Endodermal cell (in vitro differentiated cells): ENCODE results near the gene SDHB. TPM values are rescaled to one million over a fixed set of nuclear protein-coding genes. Genes with fewer than 3 reads are reported as not detected.
A peak's percentile ranks its signal among the peaks of the same experiment; 100 is the strongest.

Source experiments
- DNase-seq: peaks from one replicate; pipeline ENCODE4 v3.0.0-alpha.2; 2017
- H3K27ac ChIP-seq: 2 replicates; pipeline ENCODE4 v1.5.1; 2013; ENCODE audit warnings: mild to moderate bottlenecking, low read depth, low read length, moderate library complexity
- H3K27me3 ChIP-seq: 2 replicates; pipeline ENCODE4 v1.6.1; 2013; ENCODE audit warnings: mild to moderate bottlenecking, low read length, moderate library complexity; ENCODE audit not compliant: insufficient read depth, control insufficient read depth, poor library complexity, severe bottlenecking
- H3K36me3 ChIP-seq: 2 replicates; pipeline ENCODE4 v1.7.0; 2013; ENCODE audit warnings: mild to moderate bottlenecking, low read length, moderate library complexity; ENCODE audit not compliant: control insufficient read depth, insufficient read depth
- H3K4me1 ChIP-seq: one replicate; pipeline ENCODE4 v1.7.0; 2013; ENCODE audit warnings: low read length; ENCODE audit not compliant: control insufficient read depth, insufficient read depth
- H3K4me3 ChIP-seq: 2 replicates; pipeline ENCODE4 v1.5.1; 2013; ENCODE audit warnings: mild to moderate bottlenecking, low read length, moderate library complexity
- H3K9ac ChIP-seq: 2 replicates; pipeline ENCODE4 v1.6.1; 2013; ENCODE audit warnings: mild to moderate bottlenecking, low read length, moderate library complexity; ENCODE audit not compliant: poor library complexity, severe bottlenecking; ENCODE audit errors: extremely low read depth
- H3K9me3 ChIP-seq: 2 replicates; pipeline ENCODE4 v1.6.1; 2013; ENCODE audit warnings: mild to moderate bottlenecking, low read length, moderate library complexity; ENCODE audit not compliant: control insufficient read depth
- H3K27ac Mint-ChIP-seq: 2 replicates; pipeline ENCODE4 v1.8.0; 2020; ENCODE audit warnings: mixed read lengths
- H3K27me3 Mint-ChIP-seq: 2 replicates; pipeline ENCODE4 v1.8.0; 2021; ENCODE audit warnings: mild to moderate bottlenecking, mixed read lengths; ENCODE audit not compliant: insufficient read depth
- H3K36me3 Mint-ChIP-seq: 2 replicates; pipeline ENCODE4 v1.8.0; 2020; ENCODE audit warnings: low read depth, mixed read lengths
- H3K4me1 Mint-ChIP-seq: 2 replicates; pipeline ENCODE4 v1.8.0; 2020; ENCODE audit warnings: mixed read lengths
- H3K4me3 Mint-ChIP-seq: 2 replicates; pipeline ENCODE4 v1.8.0; 2020; ENCODE audit warnings: mild to moderate bottlenecking, moderate library complexity, mixed read lengths
- H3K9me3 Mint-ChIP-seq: 2 replicates; pipeline ENCODE4 v1.8.0; 2020; ENCODE audit warnings: mild to moderate bottlenecking, mixed read lengths
- WGBS, 2 experiments: methylation state at CpG; one replicate each; pipeline versions ENCODE4 v1.1.5 to v1.1.7; 2013; ENCODE audit warnings: missing lambda C conversion rate in 2 of 2, mixed read lengths in 1 of 2; ENCODE audit not compliant: insufficient coverage in 1 of 2, insufficient read length in 1 of 2; 5-methylcytosine and 5-hydroxymethylcytosine counted together
- long read RNA-seq, 4 experiments: library from polyadenylated mRNA in 2 of 4; library from RNA in 1 of 4; library from capped mRNA in 1 of 4; stranded (forward) in 3 of 4; unstranded in 1 of 4; transcript quantifications; one replicate each; pipeline ENCODE4 v2.0.0, GENCODE V29; 2020 to 2021; ENCODE audit warnings: inconsistent platforms in 1 of 4
- polyA plus RNA-seq, 2 experiments: library from polyadenylated mRNA; stranded (reverse); fragments of 50-300 nt; gene quantifications; one replicate each; pipeline ENCODE4 v1.2.3, GENCODE V29; 2013
- total RNA-seq, 2 donors: library from RNA; stranded (reverse); fragmentation: NEBNext Ultra II Directional in 1 of 2; extraction: Animal tissue kit (Norgen Biotek cat#: 25700) in 1 of 2; gene quantifications; 2 replicates in 1 of 2; 3 replicates in 1 of 2; pipeline ENCODE4 v1.2.1, GENCODE V29; 2021
- TF ChIP-seq, protein P1 (sequence below): fragments of 200-600 bp; sonication (generic); conservative IDR thresholded peaks from 2 replicates; pipeline ENCODE4 v1.5.0; 2021; ENCODE audit warnings: antibody characterized with exemption, mild to moderate bottlenecking

SDHB gene
- 10 to 100 TPM; 68.5 to 75.2 TPM for total RNA-seq
- 91.8 TPM for polyA plus RNA-seq (2013, experiment 1 of 2)
- polyA plus RNA-seq (2013, experiment 2 of 2): 94.9 TPM
- long read RNA-seq, experiment 1, transcript SDHB-201 (8 exons, 1,153 nt): major isoform, 41 of 51 reads
- long read RNA-seq, experiment 1, partial matches to known transcripts: 5 of 51 reads
- long read RNA-seq, experiment 1, other reads (novel, unspliced or antisense): 4 of 51 reads
- long read RNA-seq, experiment 2, transcript SDHB-201 (8 exons, 1,153 nt): major isoform, 54 of 64 reads
- long read RNA-seq, experiment 2, partial matches to known transcripts: 3 of 64 reads
- long read RNA-seq, experiment 2, other reads (novel, unspliced or antisense): 7 of 64 reads
- long read RNA-seq, experiment 3, transcript SDHB-201 (8 exons, 1,153 nt): major isoform, 75 of 88 reads
- long read RNA-seq, experiment 3, partial matches to known transcripts: 11 of 88 reads
- long read RNA-seq, experiment 3, other reads (novel, unspliced or antisense): 2 of 88 reads
- long read RNA-seq, experiment 4, transcript SDHB-201 (8 exons, 1,153 nt): major isoform, 129 of 136 reads
- long read RNA-seq, experiment 4, partial matches to known transcripts: 1 of 136 reads
- long read RNA-seq, experiment 4, other reads (novel, unspliced or antisense): 4 of 136 reads

DNA sequence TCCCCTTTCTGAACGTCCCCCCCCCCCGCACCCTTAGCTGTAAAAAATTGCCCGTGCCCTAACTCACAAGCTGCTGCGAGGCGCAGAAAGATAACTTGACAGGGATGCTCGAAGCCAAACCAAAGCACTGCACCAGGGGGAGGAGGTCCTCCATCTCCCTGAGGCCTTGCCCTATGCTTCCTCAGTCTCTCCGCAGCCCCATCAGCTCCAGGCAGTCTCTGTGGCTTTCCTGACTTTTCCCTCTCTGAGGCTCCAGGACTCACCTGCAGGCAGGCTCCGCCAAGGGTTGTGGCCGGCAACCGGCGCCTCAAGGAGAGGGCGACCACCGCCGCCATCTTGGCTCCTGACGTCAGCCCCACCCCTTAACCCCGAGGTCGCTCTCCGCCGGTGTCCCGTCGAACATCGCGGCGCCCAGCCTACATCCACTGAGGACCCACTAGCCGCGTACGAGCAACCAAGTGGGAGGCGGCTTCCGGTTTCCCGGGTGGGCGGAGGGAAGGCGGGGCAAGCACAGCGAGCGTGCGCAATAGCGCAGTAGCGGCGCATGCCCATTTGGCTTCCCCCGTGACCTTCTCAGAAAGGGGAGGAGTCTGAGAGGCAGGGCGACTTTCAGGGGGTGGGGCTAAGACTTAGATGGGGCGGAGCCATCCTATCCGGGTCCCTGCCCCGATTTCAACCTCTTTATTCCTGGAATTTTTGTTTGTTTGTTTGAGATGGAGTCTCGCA, at the start of gene SDHB:
SDHB (minus strand) TSS at position 348 of the 726 bp plus-strand sequence; CDS start at position 335, 13 bp downstream.
- peaks cover 5% of the 10 kb centered on the region for H3K27me3 Mint-ChIP-seq
- H3K4me3 Mint-ChIP-seq: peak within 1 kb of the TSS; percentile 97
- H3K4me1 ChIP-seq: no peaks in the 10 kb centered on the region
- peak within 1 kb of the TSS; percentile 75 for H3K27ac ChIP-seq
- H3K9me3 ChIP-seq: no peaks in the 10 kb centered on the region
- DNase-seq: peak; percentile 100
- H3K4me1 Mint-ChIP-seq: peaks cover 2% of the 10 kb centered on the region
- H3K36me3 ChIP-seq: peaks cover 25% of the 10 kb centered on the region
- H3K27me3 ChIP-seq: no peaks in the 10 kb centered on the region
- H3K36me3 Mint-ChIP-seq: peaks cover 9% of the 10 kb centered on the region
- peak within 1 kb of the TSS; percentile 97 for H3K4me3 ChIP-seq
- 0 to 1% methylated on average over 19 to 44 of the region's 44 CpGs for WGBS, 2 experiments
- peak within 1 kb of the TSS; percentile 62 for H3K9ac ChIP-seq
- TF ChIP-seq, protein P1, sequence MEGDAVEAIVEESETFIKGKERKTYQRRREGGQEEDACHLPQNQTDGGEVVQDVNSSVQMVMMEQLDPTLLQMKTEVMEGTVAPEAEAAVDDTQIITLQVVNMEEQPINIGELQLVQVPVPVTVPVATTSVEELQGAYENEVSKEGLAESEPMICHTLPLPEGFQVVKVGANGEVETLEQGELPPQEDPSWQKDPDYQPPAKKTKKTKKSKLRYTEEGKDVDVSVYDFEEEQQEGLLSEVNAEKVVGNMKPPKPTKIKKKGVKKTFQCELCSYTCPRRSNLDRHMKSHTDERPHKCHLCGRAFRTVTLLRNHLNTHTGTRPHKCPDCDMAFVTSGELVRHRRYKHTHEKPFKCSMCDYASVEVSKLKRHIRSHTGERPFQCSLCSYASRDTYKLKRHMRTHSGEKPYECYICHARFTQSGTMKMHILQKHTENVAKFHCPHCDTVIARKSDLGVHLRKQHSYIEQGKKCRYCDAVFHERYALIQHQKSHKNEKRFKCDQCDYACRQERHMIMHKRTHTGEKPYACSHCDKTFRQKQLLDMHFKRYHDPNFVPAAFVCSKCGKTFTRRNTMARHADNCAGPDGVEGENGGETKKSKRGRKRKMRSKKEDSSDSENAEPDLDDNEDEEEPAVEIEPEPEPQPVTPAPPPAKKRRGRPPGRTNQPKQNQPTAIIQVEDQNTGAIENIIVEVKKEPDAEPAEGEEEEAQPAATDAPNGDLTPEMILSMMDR: no peak
- no peaks in the 10 kb centered on the region for H3K9me3 Mint-ChIP-seq
- H3K27ac Mint-ChIP-seq: peak within 1 kb of the TSS; percentile 96

DNA sequence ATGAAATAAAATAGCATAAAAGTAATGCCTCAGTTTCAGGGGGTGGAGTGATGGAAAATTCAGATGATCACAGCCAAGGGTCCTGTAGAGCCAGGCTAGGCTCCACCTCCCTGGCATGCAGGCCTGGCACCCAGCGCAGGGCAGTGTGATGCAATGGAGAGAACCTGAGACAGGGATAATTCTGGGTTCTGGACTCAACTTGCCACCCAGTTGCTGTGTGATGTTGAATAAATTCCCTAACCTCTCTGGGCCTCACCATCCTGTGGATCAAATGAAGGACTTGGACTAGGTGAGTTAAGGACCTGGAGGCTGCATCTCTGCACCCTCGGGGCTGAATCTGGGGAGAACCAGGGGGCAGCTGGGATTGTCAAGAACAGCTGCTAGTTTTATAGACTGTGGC, 48.4 kb upstream of the SDHB start:
- Histone ChIP-seq H3K4me3 (no peak overlapping the region), H3K36me3 (no peaks in the 10 kb centered on the region), H3K9me3 (no peaks in the 10 kb centered on the region), H3K4me1 (no peaks in the 10 kb centered on the region), H3K27ac (no peak overlapping the region), H3K9ac (no peak overlapping the region), H3K27me3 (no peaks in the 10 kb centered on the region)
- H3K4me3 Mint-ChIP-seq: no peak overlapping the region
- no peaks in the 10 kb centered on the region for H3K27me3 Mint-ChIP-seq
- H3K9me3 Mint-ChIP-seq: no peaks in the 10 kb centered on the region
- H3K36me3 Mint-ChIP-seq: no peaks in the 10 kb centered on the region
- peaks cover 2% of the 10 kb centered on the region for H3K4me1 Mint-ChIP-seq
- H3K27ac Mint-ChIP-seq: no peak overlapping the region
- TF ChIP-seq, protein P1: no peak
- 89 to 100% methylated on average over 1 to 2 of the region's 2 CpGs for WGBS, 2 experiments
- no peak for DNase-seq

DNA sequence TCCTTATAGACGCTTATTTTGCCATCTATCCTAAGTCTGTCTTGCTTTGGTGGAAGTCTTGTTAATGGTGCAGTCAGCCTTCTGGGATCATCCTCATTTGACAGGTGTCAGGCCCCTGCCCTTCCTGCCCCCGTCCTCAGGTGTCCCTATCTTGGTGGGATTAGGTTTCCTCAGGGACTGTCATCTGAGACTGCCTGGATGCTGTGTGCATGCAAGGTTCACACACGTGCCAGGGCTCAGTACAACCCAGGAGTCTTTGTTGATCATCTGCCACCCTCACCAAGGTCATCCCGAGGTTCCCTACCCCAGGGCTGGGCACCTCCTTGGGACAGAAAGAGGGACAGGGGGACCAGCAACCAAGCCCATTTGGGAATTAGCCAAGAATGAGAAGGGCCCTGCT, 47.4 kb upstream of the SDHB start:
- Histone ChIP-seq H3K4me3 (no peak overlapping the region), H3K27ac (no peak overlapping the region), H3K9me3 (no peaks in the 10 kb centered on the region), H3K9ac (no peak overlapping the region), H3K4me1 (no peaks in the 10 kb centered on the region), H3K27me3 (no peaks in the 10 kb centered on the region), H3K36me3 (no peaks in the 10 kb centered on the region)
- no peak overlapping the region for H3K4me3 Mint-ChIP-seq
- no peaks in the 10 kb centered on the region for H3K9me3 Mint-ChIP-seq
- TF ChIP-seq, protein P1: no peak
- H3K27me3 Mint-ChIP-seq: no peaks in the 10 kb centered on the region
- H3K36me3 Mint-ChIP-seq: no peaks in the 10 kb centered on the region
- no peak overlapping the region for H3K27ac Mint-ChIP-seq
- DNase-seq: no peak
- H3K4me1 Mint-ChIP-seq: peaks cover 2% of the 10 kb centered on the region
- WGBS, 2 experiments: 82 to 85% methylated on average over 4 of the region's 4 CpGs
